Hematopoietic multipotent progenitor cell treated with erythropoietin and hydrocortisone succinate and interleukin-3 and kit ligand, for 6 days (in vitro differentiated cells): ENCODE results near the gene ANKRD18B.
"Not testable (repeated sequence)": the region's sequence is repeated elsewhere in the genome, so short reads cannot be mapped to it uniquely, and the experiment has no call there.

Source experiments
- DNase-seq: peaks from one replicate; pipeline ENCODE4 v3.0.0-alpha.2; 2015

ANKRD18B gene

DNA sequence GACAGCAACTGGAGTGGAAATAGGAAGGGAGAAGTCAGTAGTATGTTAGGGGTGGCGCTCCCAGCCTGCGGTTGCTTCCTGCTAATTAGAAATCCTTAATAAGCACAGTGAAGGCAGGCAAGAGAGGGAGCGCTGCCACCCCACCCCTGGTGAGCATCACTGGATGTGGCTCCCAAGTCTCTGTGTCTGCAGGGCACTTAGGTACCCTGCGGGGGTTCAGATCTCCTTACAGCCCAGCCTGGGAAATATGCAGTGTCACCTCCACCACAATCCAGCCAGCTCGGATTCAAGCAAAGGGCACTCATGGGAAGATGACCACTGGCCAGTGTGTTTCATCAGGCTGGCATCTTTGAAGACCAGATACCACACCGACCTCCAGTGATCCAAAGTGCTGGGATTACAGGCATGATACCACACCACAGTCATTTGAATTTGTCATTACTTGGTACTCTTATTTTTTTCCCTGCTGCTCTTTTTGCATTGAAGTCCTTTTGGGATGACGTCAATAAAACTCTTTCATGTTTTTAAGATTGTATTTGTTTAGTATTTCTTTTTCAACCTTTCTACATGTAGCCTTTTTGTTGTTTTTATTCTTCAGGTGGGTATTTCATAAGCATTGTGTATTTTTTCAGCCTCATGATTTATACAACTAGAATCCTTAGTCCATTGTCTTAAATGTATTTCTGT lies 90.1 kb downstream of the ANKRD18B start:
- no peak for DNase-seq

DNA sequence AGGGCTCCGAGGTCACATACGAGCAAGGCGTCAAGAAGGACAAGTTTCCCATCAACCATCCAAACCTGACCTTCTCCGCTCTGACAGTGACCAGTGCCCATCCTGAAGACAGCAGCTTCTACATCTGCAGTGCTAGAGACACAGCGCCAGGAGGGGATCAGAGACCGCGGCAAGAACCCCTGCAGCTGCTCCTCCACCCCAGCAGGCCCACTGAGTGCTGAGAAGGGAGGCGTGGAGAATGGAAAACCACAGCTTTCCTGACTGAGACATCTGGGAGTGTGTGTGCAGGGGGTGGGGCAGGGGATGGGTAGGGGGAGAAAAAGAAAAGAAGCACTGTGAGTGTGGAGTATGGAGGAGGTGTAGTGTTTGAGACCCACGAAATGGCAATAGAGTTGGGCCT lies 94.3 kb downstream of the ANKRD18B start:
- DNase-seq = not testable (repeated sequence)

DNA sequence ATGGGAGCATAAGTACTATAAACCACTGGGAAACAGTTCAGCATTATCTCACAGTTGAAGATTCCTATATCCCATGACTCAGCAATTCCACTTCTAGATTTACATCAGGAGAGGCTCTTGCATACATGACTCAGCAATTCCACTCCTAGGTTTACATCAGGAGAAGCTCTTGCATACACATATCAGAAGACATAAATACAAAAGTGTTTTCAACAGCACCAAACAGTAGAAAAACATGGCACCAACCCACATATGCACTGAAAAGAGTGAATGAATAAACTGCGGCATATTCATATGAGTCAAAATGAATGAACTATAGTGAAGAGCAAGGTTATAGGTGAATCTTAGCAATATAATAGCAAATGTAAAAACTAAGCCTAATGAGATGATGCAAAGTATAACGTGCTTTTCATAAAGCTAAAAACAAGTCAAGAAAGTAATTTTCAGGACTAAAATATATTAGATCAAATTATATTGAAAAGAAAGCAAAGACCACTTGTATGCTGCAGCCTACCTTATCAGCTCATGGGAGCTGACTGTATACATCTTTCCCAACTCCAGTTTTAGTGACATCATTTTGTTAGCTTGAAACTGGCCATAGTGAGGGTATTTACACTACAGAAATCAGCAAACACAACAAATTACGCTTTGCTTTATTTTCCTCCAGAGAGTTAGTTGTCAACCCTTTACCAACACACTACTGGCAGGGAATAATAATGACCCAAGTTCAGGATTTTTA lies 95.8 kb downstream of the ANKRD18B start:
- peak; percentile 93 for DNase-seq

DNA sequence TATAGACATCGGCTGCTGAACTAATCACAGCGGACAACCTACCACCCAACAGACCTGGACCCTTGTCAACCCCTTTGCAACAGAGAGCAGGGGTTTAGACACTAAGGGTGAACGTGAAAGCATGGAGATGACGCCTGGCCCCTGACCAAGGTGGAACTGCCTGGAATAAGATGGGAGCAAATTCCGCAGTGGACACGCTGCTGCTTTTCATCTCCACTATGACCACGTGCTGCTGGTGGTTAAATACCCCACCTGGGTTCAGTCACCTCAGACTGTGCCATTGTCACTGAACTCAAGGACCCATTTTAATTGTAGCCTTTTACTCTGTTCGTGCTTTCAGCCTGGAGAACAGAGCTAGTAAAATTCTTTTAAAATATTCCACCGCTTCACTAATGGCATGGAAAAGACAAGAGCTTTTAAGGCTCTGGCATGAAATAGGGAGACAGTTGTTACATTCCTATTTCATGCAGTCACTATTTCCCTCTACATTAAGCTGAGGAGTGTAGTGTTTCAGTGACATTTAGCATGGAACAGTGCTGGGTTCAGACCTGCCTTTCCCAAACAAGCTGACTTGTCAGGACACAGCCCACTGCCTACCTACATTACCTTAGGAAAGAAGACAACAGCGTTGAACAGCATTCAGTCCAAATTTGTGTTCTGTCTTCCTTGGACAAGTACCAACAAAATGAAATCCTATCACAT lies 96.8 kb downstream of the ANKRD18B start:
- DNase-seq = no peak
